ENCODE results near the gene HSPG2. TPM values are rescaled to one million over a fixed set of nuclear protein-coding genes. Genes with fewer than 3 reads are reported as not detected.

The HSPG2 gene
- polyA plus RNA-seq, 1 donor from 2014 or later: 0.79 TPM

DNA sequence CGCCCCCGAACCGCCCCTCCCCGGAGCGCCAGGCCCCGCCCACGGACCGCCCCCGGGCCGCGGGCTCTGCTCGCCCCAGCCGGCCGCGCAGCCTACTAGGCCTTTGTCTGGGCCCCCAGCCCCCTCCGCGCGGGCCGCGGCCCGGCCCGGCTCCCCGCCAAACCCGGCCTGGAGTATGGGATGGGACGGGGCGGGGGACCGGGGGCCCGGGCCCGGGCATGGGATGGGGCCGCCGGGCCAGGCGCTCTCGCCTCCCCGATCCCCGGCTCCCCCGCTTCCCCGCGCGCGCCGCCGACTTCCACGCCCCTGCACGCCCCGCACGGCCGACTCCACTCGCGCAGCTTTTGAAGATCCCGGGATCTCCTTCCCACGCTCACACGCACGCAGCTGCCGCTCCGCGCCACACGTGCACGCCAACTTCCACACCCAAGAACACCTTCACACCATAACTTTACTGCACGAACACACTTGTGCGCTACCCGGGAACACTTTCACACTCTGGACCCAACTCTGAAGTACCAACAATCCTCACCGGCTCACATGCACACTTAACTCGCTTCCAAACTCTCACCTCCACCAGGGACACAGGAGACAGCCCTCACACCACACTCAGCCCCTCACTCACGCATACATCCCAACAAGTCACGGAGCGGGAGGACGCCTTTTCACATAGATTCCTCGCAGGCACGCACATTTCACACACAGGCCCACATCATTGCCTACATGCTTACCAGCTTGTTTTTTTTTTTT is 437 bp upstream of the HSPG2 start:
- peak; percentile 76 for TF ChIP-seq MXI1 (conservative IDR thresholded peaks at IDR 0.05; ENCODE audit: poor library complexity, severe bottlenecking)
- TF ChIP-seq REST (IDR thresholded peaks at IDR 0.05; ENCODE audit: borderline replicate concordance): no peak
- Histone ChIP-seq H3K4me3 (ENCODE audit: low read length) (peak overlapping the region; percentile 61), H3K4me2 (ENCODE audit: low read length) (peak overlapping the region; percentile 25), H3K9me2 (ENCODE audit: insufficient read depth, low read length) (no peaks in the 10 kb centered on the region), H3K9me3 (ENCODE audit: low read length) (no peaks in the 10 kb centered on the region), H3K27me3 (ENCODE audit: insufficient read depth, low read depth, low read length) (no peaks in the 10 kb centered on the region), H4K20me1 (ENCODE audit: insufficient read depth) (no peaks in the 10 kb centered on the region), H3K79me2 (replicated peaks; ENCODE audit: insufficient read depth, low read length) (no peaks in the 10 kb centered on the region), H3K27ac (ENCODE audit: low read length) (no peak overlapping the region), H3K36me3 (ENCODE audit: insufficient read depth, low read length) (no peaks in the 10 kb centered on the region), H2AFZ (ENCODE audit: low read depth, low read length) (no peak overlapping the region), H3F3A (ENCODE audit: insufficient read depth, low read length, poor library complexity, severe bottlenecking) (no peaks in the 10 kb centered on the region), H3K9ac (ENCODE audit: low read length) (peak overlapping the region; percentile 59)

DNA sequence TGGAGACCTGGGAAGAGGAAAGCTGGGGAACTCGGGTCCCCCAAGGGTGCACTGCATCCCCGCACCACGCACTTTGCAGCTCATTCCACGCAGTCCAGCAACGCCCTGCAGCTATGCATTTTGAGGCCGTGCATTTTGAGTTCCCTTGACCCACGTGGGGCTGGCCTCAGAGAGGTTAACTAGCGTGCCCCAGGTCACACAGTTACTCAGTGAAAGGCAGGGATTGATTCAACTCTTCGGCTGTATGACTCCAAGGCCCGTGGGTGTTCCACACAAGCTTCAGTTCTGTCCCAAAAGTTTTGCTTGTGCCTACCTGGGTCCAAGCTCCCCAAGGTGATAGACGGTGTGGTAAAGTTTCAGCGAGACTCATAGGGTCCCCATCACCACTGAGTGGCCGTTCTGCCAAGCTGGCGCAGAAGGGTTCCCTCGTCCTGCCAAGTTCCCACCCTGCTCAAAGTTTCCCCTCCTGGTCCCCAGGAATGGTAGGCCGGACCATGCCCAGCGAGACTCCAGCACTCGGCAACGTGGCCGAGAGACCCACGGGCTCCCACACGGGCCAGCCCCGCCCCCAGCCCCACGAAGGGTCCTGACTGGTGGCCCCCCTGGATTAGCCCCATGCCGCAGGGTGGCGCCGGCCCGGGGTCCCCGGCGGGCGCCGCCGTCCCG is 611 bp downstream of the HSPG2 start:
- peak overlapping the region; percentile 46 for H3K9ac ChIP-seq (ENCODE audit: low read length)
- H3K4me2 ChIP-seq (ENCODE audit: low read length): peak overlapping the region; percentile 68
- H3K27ac ChIP-seq (ENCODE audit: low read length): no peak overlapping the region
- H3K79me2 ChIP-seq (replicated peaks; ENCODE audit: insufficient read depth, low read length): no peaks in the 10 kb centered on the region
- H3K4me3 ChIP-seq (ENCODE audit: low read length): peak overlapping the region; percentile 72
- no peaks in the 10 kb centered on the region for H3K9me2 ChIP-seq (ENCODE audit: insufficient read depth, low read length)
- no peaks in the 10 kb centered on the region for H4K20me1 ChIP-seq (ENCODE audit: insufficient read depth)
- no peaks in the 10 kb centered on the region for H3F3A ChIP-seq (ENCODE audit: insufficient read depth, low read length, poor library complexity, severe bottlenecking)
- H3K27me3 ChIP-seq (ENCODE audit: insufficient read depth, low read depth, low read length): no peaks in the 10 kb centered on the region
- H3K9me3 ChIP-seq (ENCODE audit: low read length): no peaks in the 10 kb centered on the region
- H3K36me3 ChIP-seq (ENCODE audit: insufficient read depth, low read length): no peaks in the 10 kb centered on the region
- TF ChIP-seq POLR2AphosphoS5 (IDR thresholded peaks at IDR 0.05): no peak
- TF ChIP-seq SMC3 (conservative IDR thresholded peaks at IDR 0.05; ENCODE audit: poor library complexity): no peak
- no peak for TF ChIP-seq REST (IDR thresholded peaks at IDR 0.05; ENCODE audit: borderline replicate concordance)
- no peak for TF ChIP-seq CTCF (IDR thresholded peaks at IDR 0.05; ENCODE audit: poor library complexity, severe bottlenecking)
- TF ChIP-seq TAF1 (IDR thresholded peaks at IDR 0.05; ENCODE audit: low read depth): no peak
- no peak for TF ChIP-seq MXI1 (conservative IDR thresholded peaks at IDR 0.05; ENCODE audit: poor library complexity, severe bottlenecking)
- no peak for TF ChIP-seq EP300 (conservative IDR thresholded peaks at IDR 0.05; ENCODE audit: poor library complexity, severe bottlenecking)
- no peak for TF ChIP-seq EZH2 (IDR thresholded peaks at IDR 0.05; ENCODE audit: borderline replicate concordance, insufficient read depth, low read length, poor library complexity, severe bottlenecking)
- no peak for TF ChIP-seq RAD21 (conservative IDR thresholded peaks at IDR 0.05)
- H2AFZ ChIP-seq (ENCODE audit: low read depth, low read length): no peak overlapping the region

Measured in neural cell (in vitro differentiated cells).